NCI-H1694 treated with DMSO at 0.1 percent for 48 hours (cell line): ENCODE data around the gene AFTPH.

Experiments
- DNase-seq: peaks from one replicate; lab custom pipeline; 2025; lab: John Stamatoyannopoulos, UW

Gene AFTPH

GRCh38 chr2:64632835-64633819, 109.0 kb downstream of the AFTPH start:
- no peak for DNase-seq

- DNase-seq, result no peak
These were observed 110.5 kb downstream of the AFTPH start for GRCh38 chr2:64634345-64635267.

GRCh38 chr2:64635976-64636911, 112.1 kb downstream of the AFTPH start:
- no peak for DNase-seq

- no peak for DNase-seq
These were observed 113.0 kb downstream of the AFTPH start for GRCh38 chr2:64637000-64637635.

- no peak for DNase-seq
These were observed 113.8 kb downstream of the AFTPH start for GRCh38 chr2:64637931-64638330.

GRCh38 chr2:64638502-64639120, 114.5 kb downstream of the AFTPH start:
- no peak for DNase-seq

- no peak for DNase-seq
These were observed 115.6 kb downstream of the AFTPH start for GRCh38 chr2:64639691-64640090.

GRCh38 chr2:64640153-64641044, 116.3 kb downstream of the AFTPH start:
- no peak for DNase-seq

GRCh38 chr2:64641599-64641998, 117.5 kb downstream of the AFTPH start:
- no peak for DNase-seq
